GM19467 (cell line): ENCODE measurements around the gene C1RL.
A peak's percentile ranks its signal among the peaks of the same experiment; 100 is the strongest.

Experiments
- ATAC-seq: cut with Tn5 transposase; IDR thresholded peaks from one replicate; pipeline ENCODE4 v1.9.1; 2021; ENCODE audit warnings: mild to moderate bottlenecking, moderate library complexity; ENCODE audit not compliant: unreplicated experiment

C1RL gene

DNA sequence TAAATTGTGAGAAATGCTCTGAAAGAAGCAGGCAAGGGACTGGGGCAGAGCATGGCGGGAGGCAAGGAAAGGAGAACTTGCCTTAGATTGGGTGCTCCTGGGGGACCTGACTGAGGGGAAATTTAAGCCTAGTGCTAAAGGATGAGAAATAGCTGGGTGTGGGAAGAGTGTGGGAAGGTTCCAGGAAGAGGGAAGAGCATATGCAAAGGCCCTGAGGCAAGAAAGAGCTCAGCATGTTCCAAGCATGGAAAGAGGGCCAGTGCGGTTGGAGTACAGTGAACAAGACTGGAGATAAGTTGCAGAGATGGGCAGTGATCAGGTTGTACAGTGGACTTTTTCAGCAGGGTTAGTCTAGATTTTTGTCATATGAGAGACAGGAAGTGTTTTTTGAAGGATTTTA, 30.2 kb upstream of the C1RL start:
- no peak for ATAC-seq

DNA sequence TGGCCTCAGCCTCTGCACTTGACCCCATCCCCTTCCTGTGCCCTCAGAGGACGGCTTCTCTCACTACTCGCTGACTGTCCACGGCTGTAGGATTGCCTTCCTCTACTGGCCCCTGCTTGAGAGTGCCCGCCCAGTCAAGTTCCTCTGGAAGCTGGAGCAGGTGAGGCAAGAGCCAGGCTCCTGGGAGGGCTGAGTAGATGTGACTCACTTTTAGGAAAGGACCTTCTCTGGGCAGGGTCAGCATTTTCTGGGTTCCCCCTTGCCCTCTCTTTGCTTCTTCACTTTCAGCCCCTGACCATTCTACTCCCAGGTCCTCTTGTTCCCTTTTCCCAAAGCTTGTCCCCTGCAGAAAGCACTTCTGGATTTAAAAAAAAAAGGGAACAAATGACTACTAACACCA, 28.9 kb upstream of the C1RL start:
- no peak for ATAC-seq

DNA sequence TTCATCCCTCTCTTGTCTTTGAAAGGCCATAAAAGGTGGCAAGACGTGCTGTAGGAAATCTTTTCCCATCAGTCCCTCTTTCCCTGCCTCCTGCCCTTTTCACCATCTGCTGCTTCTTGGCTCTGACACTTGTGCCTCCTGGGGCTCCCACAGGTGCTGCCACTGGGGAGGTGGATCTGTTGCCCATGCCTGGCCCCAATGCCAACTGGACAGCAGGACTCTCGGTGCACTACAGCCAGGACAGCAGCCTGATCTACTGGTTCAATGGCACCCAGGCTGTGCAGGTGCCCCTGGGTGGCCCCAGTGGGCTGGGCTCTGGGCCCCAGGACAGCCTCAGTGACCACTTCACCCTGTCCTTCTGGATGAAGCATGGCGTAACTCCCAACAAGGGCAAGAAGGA, 27.7 kb upstream of the C1RL start:
- ATAC-seq = no peak

DNA sequence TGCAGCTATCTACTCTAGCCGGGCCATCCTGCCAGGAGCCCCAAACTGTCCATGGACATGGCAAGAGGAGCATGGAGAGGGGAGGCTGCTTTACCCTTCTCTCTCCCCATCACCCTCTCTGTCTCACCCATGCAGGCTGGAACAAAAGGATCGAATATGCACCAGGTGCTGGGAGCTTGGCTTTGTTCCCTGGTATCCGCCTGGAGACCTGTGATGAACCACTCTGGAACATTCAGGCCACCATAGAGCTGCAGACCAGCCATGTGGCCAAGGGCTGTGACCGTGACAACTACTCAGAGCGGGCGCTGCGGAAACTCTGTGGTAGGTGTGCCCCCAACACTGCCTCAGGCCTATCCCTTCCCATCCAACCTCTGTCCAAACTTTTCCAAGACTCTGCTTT, 27.1 kb upstream of the C1RL start:
- no peak for ATAC-seq

DNA sequence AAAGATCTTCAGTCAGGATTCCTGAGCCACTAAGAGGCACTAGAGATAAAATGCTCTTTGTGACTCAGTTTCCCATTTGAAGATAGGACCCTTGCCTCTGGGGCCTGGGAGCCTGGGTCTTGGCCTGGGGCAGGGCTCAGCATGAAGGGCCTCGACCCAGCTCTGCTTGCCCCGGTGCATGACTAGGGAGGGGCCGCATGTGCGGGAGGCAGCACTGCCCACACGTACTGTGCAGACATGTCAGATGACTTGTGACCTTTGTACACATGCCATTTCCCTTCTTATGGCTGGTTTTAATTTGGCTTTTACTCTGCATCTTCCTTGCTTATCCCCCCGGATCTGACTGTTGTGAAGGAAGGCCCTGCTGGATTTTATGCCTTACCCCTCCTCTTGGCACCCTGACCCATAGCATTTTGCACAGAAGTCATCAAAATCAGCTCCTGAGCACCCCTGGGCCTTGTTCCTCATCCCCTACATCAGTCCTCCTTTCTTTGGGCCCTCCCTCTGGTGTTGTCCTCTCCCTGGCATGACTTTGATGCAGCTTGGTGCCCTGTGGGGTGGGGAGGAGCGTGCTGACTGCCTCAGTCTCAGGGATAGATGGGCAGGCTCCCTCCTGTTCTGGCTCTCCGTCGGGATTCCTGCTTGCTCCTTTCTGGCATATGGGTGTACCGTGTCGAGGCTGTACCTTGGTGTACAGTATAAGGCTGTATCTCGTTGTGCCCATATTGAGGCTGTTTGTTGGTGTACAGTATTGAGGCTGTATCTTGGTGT, 25.6 kb upstream of the C1RL start:
- no peak for ATAC-seq

DNA sequence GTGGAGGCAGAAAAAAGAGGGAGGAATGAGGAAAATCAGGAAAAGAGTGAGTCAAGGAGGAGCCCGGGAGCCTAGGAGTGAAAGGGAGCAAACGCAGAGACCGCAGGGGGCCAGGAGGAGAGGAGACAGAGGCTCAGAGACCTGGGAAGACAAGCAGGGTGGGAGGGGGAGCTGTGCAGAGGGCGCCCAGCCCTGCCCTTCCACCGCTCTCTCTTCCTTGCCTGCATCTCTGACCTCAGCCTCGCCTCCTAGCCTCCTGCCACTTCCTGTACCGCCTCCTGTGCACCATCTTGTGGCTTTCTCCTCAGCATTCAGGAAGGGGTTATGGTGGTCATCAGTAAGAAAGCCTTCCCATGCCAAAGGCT, 22.5 kb upstream of the C1RL start:
- ATAC-seq = no peak

DNA sequence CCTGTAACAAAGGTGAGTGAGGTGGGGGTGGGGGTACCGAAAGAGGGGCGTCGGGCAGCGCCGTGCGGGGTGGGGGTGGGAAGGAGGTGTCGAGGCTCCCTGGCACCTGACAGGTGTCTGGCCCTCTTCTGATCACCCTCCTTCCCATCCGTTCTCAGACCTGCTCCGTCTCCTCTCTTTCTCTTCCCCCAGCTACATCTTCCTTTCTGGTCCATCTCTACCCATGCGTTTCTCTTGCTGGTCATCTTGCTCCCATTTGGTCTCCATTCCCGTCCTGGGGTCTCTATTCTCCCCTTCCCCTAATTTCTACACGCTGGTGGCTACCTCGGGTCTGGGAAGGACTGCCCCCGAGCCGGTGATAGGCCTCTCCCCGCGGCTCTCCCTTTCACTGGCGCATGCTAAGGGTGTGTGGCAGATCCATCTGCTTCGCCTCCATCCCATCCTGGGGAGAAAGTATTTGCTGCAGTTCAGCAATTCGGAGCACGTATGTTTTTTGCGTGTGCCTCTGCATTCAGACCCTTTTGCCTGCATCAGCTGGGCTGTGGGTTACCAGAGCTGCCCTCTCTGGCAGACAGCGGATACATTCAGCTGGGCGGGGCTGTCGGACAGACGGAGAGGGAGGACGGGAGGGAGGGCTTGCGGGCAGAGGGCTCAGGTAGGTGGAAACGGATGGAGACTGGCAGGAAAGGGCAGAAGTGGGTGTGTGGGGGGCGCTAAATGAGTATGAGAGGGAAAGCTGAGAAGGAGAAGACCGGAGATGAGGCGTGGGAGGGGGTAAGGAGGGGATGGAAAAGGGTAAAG, 21.9 kb upstream of the C1RL start:
- ATAC-seq = peak; percentile 47

DNA sequence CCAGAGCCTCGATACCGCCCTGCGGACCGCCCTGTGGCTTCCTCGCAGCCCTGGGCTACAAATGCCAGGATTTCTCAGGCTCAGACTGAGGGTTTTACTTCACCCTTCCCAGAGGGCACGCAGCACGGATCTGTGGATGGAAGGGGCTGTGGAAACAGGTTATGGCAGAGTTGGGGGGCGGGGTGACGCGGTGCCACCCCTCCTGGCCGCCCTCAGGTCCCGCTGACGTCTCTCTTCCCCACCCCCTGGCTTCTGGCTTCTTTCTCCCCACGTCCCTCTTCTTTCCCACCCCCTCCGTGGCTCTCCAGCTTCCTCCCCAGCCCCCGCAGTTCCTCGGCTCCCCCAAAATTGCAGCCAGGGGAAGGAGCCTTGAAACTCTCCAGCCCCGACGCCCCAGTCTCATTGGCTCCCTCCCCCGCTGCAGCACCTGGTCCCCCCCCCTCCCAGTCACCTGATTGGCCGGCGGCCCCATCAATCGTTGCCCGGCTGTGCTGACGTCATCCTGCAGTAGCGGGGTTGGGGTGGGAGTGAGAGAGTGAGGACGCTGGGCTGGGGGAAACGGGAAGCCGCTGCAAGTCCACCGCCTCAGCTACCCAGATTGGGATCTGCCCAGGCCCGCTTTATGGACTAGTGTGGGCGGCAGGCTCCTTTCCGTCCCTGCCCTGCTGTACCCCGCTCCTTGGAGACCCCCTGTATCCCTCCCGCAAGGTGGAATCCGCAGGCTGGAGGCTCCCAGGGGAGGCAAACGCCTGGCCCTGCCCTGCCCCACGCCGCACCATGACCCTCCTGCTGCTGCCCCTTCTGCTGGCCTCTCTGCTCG, 21.1 kb upstream of the C1RL start, which contains the start of gene CLSTN3:
TSS of gene CLSTN3 (plus strand) at position 500 of the 820 bp plus-strand sequence. CDS start at position 778, 278 bp downstream.
- ATAC-seq = peak; percentile 37

DNA sequence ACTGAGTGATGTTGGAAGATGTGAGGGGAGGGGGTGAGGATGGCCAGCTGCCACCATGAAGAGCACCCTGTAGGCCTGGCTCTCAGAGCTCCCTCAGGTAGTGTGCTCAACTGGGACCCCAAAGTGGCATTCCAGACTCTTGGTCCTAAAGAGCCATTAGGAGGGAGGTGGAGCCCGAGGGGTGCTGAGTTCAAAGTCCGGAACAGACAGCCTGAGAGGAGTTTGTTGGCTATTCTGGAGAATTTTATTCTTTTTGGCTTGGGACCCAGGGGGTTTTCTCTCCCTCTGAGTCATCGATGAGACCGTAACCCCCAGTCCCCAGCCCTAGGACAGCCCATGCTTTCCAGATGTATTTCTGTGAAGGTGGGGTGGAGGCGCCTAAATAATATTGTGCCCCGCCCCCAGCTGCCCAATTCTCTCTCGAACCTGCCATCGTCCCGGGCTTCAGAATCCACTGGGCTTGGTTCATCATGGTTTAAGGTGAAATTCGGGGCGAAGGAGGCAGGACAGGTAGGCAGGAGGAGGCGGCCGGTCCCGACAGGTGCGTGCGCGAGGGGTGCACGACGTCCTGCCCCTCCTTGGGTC, 20.4 kb upstream of the C1RL start:
- no peak for ATAC-seq

DNA sequence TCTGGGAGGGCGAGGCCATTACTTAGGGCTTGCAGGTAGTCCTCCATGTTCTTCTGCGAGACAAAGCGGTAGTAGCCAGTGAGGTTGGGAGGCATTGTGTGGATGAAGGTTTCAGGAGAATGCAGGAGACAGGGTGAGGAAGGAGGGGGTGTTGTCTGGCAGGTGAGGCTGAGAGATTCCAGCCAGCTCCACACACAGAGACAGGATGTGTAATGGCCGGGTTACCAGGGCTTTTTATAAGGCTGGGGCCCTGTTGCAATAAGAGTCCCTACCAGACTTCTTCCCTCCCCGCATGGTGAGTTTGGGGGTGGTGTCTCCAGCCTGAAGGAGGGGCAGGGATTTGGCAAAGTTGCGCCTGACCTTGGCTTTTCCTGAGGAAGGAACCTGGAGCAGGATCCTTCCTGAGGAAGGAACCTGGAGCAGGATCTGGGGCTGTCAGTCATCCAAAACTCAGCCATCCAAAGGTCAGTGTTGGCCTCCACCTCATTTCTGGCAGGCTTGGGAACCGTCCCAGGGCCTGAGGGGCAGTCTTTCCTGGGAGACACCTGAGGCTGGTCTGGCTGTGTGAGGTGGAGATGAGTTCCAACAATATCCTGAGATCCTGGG, 19.8 kb upstream of the C1RL start, which contains the start of gene RBP5:
TSS of gene RBP5 (minus strand) at position 209 of the 606 bp plus-strand sequence. CDS start at position 95, 114 bp downstream.
- no peak for ATAC-seq

DNA sequence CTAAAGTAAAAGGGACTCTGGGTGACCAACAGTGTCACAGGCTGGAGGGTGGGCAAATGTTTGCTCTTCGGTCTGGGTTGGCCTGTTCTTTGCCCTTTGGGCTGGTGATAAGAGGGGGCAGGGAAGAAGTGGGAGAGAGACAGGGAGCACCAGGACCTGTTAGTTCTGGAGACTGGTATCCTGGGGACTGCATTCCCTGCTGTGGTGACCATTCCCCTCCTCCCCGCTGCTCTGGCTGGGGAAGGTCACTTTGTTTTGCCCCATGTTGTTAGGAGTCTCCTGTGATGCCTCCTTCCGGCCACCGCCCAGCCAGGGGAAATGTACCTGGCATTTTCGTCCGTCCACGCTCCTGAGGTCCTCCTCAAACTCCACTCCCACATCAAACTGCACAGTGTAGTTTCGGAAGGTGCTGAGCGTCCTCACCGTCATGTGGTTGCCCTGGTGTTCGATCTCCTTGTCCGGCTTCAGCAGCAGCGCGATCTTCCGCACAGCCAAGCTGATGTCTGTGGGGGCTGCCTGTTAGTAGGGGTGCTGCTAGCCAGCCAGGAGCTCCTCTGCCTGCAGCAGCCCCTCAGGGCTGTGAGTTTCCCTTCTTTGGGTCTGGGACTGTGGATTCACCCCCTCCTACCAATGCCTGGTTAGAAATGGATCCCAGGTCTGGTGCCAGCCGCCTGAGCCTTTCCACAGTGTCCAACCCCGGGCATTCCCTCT, 19.1 kb upstream of the C1RL start:
- no peak for ATAC-seq

DNA sequence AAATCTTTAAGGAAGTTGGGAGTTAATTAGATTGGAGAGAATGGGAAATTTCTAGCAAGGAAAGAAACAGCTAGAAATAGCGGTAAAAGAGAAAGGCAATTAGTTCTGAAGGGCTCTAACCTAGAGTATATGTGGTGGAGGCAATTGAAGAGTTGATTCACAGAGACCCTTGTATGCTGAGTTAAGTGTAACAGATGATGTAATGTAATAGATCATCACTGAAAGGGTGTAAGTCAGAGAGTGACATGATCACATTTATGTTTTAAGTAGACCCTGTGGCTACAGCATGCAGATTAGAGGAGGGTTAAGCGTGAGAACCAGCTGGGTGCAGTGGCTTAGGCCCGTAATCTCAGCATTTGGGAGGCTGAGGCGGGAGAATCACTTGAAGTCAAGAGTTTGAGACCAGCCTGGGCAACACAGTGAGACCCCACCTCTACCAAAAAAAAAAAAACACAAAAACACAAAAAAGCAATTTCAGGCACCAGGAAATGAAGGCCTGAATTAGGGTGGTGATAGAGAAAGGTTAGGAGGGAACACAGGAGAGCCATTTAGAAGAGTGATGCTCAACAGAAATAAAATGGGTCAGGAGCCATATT, 16.7 kb upstream of the C1RL start:
- ATAC-seq = no peak

DNA sequence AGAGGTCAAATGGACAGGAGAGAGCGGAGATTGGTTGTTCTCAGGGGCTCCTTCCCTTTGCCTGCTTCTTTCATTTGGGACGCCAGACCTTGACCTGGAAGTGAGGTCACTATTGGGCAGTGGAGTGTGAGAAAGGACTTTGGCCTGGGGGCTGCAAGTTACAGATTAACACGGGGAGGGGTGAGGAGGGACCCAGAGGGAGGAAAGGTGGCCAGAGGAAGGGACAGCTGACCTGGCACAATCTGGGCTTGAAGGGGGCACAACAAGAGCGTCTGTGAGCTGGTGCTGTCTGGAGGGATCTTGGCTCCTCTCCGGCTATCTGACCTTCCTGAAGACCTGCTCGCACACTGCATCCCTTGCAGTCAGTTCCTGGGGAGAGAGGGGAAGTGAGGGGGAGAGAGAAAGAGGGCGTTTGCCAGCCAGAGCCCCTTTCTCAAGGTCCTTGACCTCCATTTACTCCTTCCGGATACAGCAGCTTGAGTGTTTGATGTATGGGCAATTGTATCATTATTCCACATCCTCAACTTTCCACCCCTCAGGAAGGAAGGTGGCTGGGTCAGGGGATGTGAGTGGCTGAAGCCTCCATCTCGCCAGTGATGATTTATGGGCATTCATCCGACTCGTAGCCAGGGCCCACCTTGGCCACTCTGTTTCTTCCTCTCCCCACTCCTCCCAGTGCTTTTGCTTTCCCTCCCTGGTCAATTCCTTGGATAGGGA, 14.9 kb upstream of the C1RL start:
- ATAC-seq = no peak

DNA sequence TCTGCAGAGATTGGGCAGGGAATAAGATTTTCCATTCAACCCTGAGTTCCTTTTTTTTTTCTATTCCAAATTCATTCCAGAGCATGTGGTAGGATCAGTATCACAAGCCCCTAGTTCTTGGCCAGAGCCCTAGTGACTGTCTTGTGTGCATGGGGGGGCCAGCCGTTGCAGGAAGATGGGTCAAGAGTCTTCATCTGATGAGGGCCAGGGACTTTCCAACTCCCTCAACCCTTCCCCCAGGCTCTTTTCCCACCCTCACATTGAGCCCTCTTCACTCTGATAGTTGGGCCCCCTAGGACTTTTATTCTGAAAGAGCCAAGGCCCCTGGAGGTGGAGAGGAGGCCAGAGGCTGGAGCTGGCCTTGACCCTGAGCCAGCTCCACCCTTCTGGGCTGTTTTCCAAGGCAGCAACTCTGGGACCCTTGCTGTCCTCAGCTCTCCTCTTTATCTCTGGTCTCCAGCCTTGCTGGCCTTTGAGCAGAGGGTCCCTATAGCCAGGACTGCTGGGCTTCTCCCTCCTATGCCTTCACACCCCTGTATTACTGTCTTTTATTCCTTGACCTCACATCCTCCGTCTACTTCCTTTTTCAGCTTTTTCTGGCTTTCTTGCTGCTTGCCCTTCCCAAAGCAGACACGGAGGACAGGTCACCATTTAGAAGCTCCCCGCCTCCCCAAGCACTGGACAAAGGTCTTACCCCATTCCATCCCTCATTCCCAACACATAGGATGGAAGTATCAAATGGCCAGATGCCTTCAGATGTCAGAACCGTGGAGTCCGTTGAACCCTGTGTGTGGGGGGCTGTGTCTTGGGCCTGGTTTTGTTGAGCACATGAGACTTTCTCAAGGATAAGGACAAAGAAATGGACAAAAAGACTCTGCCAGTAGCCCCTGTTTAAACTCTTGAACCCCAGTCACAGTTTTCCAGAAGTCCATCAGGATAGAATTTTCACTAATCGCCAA, 14.1 kb upstream of the C1RL start:
- no peak for ATAC-seq

DNA sequence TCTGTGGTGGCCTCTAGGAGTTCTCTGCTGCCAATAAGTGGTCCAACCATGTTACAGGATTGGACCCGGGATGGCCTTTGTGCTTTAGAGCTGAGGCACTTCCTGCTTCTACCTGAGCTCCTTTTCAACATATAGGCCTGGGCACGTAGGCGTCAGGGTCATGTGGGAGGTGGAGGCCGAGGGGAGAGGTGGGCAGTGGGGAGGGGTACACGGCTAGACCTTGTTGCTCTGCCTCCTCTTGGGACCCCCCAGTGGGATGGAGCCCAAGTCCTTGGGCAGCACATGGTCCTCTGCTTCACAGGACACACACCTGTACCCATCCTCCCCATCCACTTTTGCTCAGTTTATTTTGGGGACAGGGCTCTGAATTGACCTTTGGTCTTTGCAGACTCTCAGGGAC, 12.3 kb upstream of the C1RL start:
- ATAC-seq = no peak

DNA sequence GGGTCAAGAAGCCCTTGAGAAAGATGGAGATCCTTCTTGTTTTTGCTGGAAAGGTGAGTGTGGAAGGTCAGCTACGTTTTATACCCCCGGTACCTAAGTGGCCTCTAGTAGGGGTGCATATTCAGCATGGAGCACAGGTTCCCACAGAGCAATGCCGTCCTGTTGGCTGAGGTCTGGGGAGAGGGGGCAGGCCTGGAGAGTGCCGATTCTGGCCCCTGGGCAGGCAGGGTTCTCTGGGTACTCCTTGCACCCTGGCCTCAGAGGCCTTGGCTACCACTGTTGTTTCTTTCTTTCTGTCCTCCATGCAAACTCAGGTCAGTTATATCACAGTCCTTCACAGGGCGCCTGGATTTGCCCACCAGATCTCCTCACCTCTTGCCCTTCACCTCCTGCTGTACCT, 11.2 kb upstream of the C1RL start:
- ATAC-seq = no peak

DNA sequence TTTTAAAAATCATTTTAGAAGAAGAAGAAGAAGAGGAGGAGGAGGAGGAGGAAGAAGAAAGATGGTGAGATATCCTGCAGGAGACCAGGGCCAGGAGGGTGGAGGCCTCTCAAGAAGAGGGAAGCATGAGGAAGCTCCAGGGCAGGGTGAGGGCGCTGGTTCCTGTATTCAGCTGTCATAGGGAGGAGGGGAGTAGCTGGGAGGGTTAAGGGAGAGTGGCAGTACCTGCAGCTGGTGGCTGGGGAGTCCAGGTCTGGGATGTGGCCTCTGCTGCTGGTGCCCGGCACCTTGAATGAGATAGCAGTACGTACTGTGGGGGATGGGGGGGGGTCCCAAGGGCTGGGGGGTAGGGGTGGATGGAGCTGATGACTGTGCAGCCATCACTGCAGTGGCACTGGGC, 9.9 kb upstream of the C1RL start:
- no peak for ATAC-seq

DNA sequence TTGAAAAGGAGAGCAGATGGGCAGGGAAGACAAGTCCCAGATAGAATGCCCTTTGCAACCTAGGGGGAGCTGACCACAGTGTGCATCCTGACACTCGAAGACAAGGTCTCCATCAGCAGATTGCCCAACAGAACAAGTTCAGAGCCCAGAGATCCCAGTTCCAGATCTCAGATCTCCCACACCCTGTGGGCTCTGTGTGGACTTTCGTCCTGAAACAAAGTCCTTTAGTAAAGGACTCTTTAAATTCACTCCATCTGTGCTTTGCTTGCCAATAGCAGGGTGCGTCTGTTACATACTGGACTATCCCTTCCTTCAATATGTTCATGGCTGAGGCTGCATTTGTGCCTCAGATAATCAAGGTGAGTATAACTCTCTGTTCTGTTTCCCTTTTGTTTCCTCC, 8.7 kb upstream of the C1RL start:
- ATAC-seq = no peak
